ENCODE results near the gene CPO.

DNA sequence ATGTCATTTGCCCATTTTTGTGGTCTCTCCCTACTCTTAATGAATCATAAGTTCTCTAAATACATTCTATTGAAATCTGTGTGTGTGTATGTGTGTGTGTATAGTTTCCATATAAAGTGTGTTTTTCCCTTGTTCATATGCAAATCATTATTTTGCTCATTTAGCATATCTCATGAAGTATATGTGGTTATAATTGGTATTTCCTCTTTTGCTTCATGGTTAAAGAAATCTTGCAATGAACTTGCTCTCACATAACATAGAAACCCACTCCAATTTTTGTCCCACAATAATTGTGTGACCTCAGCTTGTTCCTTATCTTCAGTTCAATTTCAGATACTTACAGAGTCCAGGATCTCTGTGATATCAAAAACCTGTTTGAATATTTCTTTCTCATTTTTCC is 1.2 kb downstream of the CPO start:
- TF ChIP-seq POLR2A (IDR thresholded peaks at IDR 0.05) (no peak), EP300 (IDR thresholded peaks at IDR 0.05) (no peak)
- TF ChIP-seq, protein P1, sequence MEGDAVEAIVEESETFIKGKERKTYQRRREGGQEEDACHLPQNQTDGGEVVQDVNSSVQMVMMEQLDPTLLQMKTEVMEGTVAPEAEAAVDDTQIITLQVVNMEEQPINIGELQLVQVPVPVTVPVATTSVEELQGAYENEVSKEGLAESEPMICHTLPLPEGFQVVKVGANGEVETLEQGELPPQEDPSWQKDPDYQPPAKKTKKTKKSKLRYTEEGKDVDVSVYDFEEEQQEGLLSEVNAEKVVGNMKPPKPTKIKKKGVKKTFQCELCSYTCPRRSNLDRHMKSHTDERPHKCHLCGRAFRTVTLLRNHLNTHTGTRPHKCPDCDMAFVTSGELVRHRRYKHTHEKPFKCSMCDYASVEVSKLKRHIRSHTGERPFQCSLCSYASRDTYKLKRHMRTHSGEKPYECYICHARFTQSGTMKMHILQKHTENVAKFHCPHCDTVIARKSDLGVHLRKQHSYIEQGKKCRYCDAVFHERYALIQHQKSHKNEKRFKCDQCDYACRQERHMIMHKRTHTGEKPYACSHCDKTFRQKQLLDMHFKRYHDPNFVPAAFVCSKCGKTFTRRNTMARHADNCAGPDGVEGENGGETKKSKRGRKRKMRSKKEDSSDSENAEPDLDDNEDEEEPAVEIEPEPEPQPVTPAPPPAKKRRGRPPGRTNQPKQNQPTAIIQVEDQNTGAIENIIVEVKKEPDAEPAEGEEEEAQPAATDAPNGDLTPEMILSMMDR (IDR thresholded peaks at IDR 0.05), result no peak
